GM18517 (cell line): ENCODE measurements around the gene EIF4B.

ENCODE experiments used
- ATAC-seq: cut with Tn5 transposase; IDR thresholded peaks from one replicate; pipeline ENCODE4 v1.9.1; 2021; ENCODE audit warnings: mild to moderate bottlenecking, moderate library complexity; ENCODE audit not compliant: unreplicated experiment

EIF4B gene

DNA sequence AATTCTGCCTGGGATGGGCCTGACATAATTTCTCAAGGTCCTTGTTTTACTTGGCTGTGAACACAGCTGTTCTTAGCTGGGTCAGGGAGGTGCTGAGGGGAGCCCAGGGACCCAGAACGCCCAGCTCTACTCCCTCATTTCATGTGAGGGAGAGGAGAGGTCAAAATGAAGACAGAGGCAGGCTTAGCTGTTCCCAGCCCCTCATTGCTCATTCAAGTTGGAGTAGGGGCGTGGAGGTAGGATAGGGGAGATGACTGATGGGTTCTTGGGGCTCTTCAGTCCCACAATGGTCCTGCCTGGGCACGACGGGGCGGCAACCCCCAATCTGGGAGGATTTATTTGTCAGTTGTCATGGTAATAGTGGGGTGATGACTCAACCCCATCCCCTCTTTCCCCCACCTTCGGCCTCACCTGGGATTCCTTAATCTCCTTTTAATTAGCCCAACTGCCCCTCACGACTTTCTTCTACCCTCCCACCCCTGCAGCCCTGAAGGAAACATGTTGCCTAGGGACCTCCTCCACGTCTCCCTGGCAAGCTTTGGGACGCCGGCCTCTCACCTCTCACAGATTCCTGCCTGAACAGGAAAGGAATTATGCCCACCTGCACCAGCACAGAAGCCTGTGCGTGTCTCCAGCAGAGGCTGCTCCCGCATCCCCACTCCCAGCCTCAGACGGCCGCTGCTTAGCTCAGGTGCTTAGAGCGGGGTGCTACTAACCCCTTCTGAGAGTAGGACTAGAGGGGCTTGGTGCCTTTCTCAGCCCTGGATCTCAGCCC, 62.7 kb downstream of the EIF4B start:
- no peak for ATAC-seq

DNA sequence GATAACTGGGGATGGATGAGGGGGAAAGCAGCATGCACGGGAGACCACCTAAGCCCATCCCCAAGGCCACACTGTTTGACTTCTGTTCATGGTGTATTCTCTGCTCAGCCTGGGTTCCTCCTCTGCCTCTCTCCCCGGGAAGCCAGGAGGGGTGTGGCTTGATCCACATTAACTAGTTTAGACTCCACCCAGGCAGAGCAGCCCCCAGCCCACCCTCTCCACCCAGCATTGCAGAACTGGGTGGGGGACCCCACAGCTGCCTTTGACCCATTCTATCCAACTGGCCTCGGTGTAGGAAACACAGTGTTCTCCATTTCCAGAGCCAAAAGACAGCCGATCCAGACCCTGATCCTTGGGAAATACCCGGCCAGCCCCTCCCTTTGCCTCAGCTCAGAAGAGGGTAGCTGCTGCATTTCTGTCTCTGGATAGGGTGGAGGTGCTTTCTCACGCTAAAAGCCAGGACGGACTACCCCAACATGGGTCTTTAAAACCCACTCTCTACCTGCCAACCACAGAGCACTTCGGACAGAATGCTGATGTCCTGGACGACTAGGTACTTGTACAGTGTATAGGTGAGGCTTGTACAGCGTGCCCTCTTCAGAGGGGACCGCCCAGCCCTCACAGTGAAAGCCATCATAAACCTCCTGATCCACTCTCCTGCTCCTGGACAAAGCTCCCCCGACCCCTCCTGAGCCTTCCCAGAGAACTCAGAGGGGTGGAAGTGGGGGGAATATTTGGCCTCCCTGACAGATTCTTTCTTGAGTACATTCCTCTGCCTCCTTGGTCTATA, 63.6 kb downstream of the EIF4B start:
- no peak for ATAC-seq

- no peak for ATAC-seq
Observed at GRCh38 chr12:53070877-53071492, 64.7 kb downstream of the EIF4B start.

DNA sequence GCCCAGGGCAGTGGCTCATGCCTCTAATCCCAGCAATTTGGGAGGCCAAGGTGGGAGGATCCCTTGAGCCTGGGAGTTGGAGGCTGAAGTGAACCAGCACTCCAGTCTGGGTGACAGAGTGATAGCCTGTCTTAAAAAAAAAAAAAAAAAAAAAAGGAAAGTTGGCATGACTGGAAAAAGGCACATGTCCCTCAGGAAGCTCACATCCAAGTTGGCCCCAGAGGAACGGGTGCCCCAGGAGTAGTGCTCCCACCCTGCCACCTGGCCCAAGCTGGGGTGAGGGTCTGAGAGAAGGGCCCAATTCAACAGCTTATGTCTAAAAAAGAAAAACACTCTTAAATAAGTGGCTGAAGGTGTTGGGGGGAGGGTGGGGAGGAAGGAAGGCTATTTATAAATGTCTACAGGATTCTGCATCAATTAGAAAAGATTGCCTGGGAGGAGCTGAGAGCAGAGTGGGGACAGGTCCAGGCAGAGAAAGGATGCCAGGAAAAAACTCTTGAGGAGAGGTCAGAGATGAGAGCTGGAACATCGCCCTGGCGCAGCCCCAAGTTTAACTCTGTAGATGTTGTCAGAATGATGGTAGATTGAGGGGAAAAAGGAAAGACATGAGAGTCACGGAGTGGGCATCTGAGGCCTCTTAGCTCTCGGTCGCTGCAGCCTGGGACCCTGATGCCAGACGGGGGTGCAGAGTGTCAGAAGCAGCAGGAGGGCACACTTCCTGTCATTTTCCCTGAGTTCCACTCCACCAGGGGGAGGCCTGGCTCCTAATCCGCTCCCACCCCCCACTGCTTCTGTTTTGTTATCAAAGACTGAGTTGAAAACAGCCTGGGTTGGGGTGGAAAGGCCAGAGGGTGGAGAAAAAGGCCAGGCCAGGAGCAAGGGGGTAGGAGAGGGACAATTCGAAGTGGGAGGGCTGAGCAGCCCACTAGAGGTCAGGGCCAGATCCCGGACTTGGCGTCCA, 65.6 kb downstream of the EIF4B start:
- no peak for ATAC-seq

- ATAC-seq: no peak
Observed at GRCh38 chr12:53073881-53074280, 67.6 kb downstream of the EIF4B start.

DNA sequence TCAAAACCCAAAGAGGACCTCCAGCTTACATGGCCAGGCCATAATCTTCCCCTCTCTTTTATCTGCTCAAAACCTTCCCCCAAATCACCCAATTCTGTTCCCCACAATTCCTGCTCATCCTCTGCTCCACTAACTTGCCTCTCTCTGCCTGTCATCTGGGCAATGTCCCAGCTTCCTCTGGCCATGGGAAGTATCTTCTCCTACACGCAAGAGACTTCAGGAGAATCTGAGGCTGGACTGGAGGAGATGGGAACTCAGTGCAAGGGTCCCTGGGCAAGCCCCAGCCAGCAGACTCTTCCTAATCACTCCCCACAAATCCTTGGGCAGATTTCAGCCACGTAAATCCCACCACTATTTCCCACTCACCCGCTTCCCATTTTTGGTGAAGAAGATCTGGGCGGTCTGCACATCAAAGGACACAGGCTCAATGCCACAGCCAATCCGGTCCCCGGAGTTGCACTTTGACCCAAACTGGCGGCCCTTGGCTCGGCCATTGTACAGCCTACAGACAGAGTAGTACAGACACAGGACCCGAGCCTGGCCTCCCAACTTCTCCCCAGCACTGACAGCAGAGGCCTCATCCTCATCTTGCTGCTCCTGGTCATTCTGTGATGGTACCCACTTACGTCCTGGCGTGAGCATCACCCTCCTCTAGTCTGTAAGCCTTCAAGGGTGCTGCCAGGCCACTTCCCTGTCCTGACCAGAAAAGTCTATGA, 68.2 kb downstream of the EIF4B start:
- no peak for ATAC-seq

DNA sequence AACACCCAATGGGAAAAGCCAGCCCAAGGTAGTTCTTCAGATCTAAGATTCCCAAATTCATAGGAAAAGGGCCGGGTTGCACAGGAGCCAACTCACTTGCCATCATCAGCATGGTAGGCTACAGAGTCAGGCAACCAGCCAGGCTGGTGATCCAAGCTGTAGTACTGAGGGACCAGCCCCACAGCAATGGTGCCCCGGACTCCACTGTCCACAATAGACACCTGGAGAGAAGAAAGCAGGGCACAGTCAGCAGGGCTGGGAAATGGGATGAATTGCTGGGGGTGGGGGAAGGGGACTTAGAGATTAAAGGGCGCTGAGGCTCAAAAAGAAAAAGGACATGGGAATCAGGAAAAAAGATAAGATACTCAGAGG, 68.7 kb downstream of the EIF4B start:
- no peak for ATAC-seq

GRCh38 chr12:53076461-53076860, 70.2 kb downstream of the EIF4B start:
- ATAC-seq: no peak

- ATAC-seq: no peak
Observed at GRCh38 chr12:53077030-53077429, 70.8 kb downstream of the EIF4B start.

DNA sequence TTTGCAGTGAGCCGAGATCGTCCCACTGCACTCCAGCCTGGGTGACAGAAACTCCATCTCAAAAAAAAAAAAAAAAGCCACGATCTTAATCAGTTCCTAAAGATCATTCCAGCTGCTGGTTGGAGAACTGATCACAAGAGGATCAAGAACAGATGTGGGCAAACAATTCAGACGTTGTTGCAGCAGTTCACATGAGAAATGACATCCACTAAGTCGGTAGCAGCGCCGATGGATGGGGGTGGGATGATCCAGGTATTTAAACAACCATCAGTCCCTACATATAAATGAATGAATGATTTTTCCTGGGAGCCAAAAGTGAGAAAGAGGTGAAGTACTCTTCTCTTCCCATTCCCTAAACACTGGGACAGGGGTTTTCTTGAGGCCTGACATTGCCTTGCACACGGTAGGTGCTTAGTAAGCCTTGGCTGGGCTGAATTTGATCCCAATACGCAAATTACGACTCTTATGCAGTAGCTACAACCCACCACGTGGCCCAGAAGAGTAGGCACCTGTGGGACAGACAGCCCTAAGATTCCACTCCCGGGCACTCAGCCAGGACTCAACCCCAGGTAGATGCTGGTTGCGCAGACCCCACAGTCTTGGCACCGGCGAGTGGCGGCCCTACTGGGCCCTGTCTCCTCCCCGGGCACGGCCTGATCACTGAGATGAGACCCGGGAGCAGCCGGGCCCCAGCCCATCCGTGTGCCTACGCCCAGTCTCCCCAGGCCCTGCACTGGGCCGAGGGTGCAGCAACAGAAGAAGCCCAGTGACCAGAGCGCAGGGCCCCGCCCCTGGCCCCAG, 72.4 kb downstream of the EIF4B start:
- no peak for ATAC-seq

- ATAC-seq: peak; percentile 93
Observed at GRCh38 chr12:53079226-53080117, 73.2 kb downstream of the EIF4B start, which contains the start of gene SPRYD3. SPRYD3 (minus strand) TSS chr12:53079390; CDS start chr12:53079333, 57 bp downstream.

DNA sequence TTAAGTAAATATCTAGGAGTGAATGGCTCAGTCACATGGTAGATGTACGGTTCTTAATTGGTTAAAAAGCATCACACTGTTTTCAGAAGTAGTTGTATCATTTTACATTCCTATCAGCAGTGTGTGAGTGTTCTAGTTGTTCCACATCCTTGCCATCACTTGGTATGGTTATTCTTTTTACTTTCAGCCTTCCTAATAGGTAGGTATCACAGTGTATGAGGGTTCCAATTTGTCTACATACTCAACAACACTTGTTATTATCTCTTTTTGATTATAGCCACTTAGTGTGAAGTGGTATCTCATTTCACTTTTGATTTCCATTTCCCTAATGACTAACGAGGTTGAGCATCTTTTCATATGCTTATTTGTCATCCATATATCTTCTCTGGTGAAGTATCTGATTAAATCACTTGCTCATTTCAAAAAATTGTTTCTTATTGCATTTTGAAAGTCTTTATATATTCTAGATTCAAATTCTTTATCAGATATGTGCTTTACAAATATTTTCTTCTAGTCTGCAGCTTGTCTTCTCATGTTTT, 76.5 kb downstream of the EIF4B start:
- ATAC-seq: no peak

GRCh38 chr12:53086361-53086760, 80.1 kb downstream of the EIF4B start:
- ATAC-seq: no peak

DNA sequence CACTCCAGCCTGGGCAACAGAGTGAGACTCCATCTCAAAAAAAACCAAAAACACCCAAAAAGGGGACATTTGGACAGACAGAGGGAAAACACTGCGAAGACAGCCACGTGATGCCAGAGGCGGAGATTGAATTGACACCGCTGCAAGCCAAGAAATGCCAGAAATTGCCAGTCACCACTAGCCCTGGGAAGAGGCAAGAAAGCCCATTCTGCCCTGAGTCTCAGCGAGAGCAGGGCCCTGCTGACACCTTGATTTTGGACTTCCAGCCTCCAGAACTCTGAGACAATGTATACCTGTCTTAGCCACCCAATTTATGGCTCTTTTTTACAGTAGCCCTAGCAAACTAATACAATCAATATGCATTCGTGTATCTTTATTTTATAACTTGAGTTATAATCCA, 83.8 kb downstream of the EIF4B start:
- no peak for ATAC-seq

GRCh38 chr12:53090554-53090953, 84.3 kb downstream of the EIF4B start:
- no peak for ATAC-seq

GRCh38 chr12:53091756-53092155, 85.5 kb downstream of the EIF4B start:
- no peak for ATAC-seq
